ENCODE measurements around the gene RUFY4.
"Not testable (repeated sequence)": the region's sequence is repeated elsewhere in the genome, so short reads cannot be mapped to it uniquely, and the experiment has no call there.

Gene RUFY4

GRCh38 chr2:218031261-218031660, 37.8 kb upstream of the RUFY4 start:
- no peak for DNase-seq

GRCh38 chr2:218031771-218032257, 37.2 kb upstream of the RUFY4 start:
- no peak for DNase-seq

GRCh38 chr2:218032336-218033171, 36.5 kb upstream of the RUFY4 start:
- no peak for DNase-seq

GRCh38 chr2:218033208-218033589, 35.9 kb upstream of the RUFY4 start:
- DNase-seq: no peak

- peak in 2 of 4 experiments; percentile 34 to 42 for DNase-seq
These were observed 35.2 kb upstream of the RUFY4 start for GRCh38 chr2:218033590-218034496.

GRCh38 chr2:218034497-218035213, 34.4 kb upstream of the RUFY4 start:
- DNase-seq: peak; percentile 51 to 92 (median 78)

- no peak for DNase-seq
These were observed 33.5 kb upstream of the RUFY4 start for GRCh38 chr2:218035463-218036100.

GRCh38 chr2:218036371-218036770, 32.7 kb upstream of the RUFY4 start:
- DNase-seq: peak; percentile 40 to 70 (median 61)

GRCh38 chr2:218039171-218039570, 29.9 kb upstream of the RUFY4 start:
- DNase-seq: no peak

- DNase-seq: no peak
These were observed 28.2 kb upstream of the RUFY4 start for GRCh38 chr2:218040883-218041282.

GRCh38 chr2:218041302-218042168, 27.5 kb upstream of the RUFY4 start:
- DNase-seq: no peak

GRCh38 chr2:218043100-218043499, 26.0 kb upstream of the RUFY4 start:
- DNase-seq: no peak

- no peak for DNase-seq
These were observed 25.3 kb upstream of the RUFY4 start for GRCh38 chr2:218043701-218044109.

- not testable (repeated sequence) for DNase-seq
These were observed 24.5 kb upstream of the RUFY4 start for GRCh38 chr2:218044599-218044998.

- DNase-seq: peak; percentile 67 to 94 (median 86)
These were observed 22.8 kb upstream of the RUFY4 start for GRCh38 chr2:218046238-218046637.

GRCh38 chr2:218047536-218048225, 21.4 kb upstream of the RUFY4 start:
- DNase-seq: peak; percentile 17 to 82 (median 51)

- no peak for DNase-seq
These were observed 17.1 kb upstream of the RUFY4 start for GRCh38 chr2:218051903-218052302.

GRCh38 chr2:218059289-218059688, 9.8 kb upstream of the RUFY4 start:
- peak in 1 of 4 experiments; percentile 18 for DNase-seq

- DNase-seq: peak in 3 of 4 experiments; percentile 37 to 46 (median 37)
These were observed 8.9 kb upstream of the RUFY4 start for GRCh38 chr2:218060118-218060517.

GRCh38 chr2:218060950-218061660, 7.9 kb upstream of the RUFY4 start:
- DNase-seq: no peak
